Measurements from ENCODE around the gene MRPS11. TPM values are rescaled to one million over a fixed set of nuclear protein-coding genes. Genes with fewer than 3 reads are reported as not detected.

Gene MRPS11
- total and polyA plus RNA-seq, 9 of the 15 experiments (the other 6 are each of a cell fraction or from before 2014, with no cell fraction given), result 28.3 to 83.2 (median 53.1) TPM

DNA sequence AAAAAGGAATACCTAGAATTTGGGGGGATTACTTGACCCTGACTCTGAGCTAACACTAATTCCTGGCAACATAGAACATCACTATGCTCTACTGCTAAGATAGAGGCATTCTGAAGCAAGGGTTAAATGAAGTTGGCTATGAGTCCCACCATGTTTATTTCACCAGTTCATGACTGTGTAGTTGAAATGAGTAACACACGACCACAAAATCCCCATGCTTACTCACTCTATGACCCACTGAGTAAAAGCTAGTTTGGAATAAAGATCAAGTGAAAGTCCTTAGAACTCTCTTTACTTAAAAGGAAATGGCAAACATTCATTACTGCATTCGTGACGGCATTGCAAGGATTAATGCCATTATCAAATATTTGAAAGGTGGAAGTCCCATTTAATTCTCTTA, 47.7 kb upstream of the MRPS11 start:
- no peak for ATAC-seq
- H2AFZ ChIP-seq (ENCODE audit: low read depth, low read length), result no peak overlapping the region
- in situ Hi-C loops (cut with MboI), result no loop called here
- intact Hi-C loops (cut with micrococcal nuclease), result no loop called here
- no peak overlapping the region for H3K4me3 ChIP-seq
- no peaks in the 10 kb centered on the region for H4K20me1 ChIP-seq (replicated peaks; ENCODE audit: control insufficient read depth, insufficient read depth, low read length)
- no TSS peak for BruUV-seq (replicated peaks)
- no peak overlapping the region for H3K27ac ChIP-seq (ENCODE audit: extremely low read depth, low read depth, low read length)
- no peak for TF ChIP-seq ZNF175 (CRISPR knock-in tag; IDR thresholded peaks at IDR 0.05; ENCODE audit: low read depth)
- no peak for TF ChIP-seq TEAD4 (IDR thresholded peaks at IDR 0.05; ENCODE audit: low read length)
- no peak for TF ChIP-seq TEAD4 (CRISPR knock-in tag; IDR thresholded peaks at IDR 0.05; ENCODE audit: borderline replicate concordance)
- TF ChIP-seq, protein P1, sequence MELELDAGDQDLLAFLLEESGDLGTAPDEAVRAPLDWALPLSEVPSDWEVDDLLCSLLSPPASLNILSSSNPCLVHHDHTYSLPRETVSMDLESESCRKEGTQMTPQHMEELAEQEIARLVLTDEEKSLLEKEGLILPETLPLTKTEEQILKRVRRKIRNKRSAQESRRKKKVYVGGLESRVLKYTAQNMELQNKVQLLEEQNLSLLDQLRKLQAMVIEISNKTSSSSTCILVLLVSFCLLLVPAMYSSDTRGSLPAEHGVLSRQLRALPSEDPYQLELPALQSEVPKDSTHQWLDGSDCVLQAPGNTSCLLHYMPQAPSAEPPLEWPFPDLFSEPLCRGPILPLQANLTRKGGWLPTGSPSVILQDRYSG (tag; conservative IDR thresholded peaks at IDR 0.05; ENCODE audit: low read depth), result no peak
- TF ChIP-seq ZNF143 (CRISPR knock-in tag; IDR thresholded peaks at IDR 0.05), result no peak
- TF ChIP-seq POLR2G (IDR thresholded peaks at IDR 0.05; ENCODE audit: low read depth, low read length), result no peak
- no peak for TF ChIP-seq MCM7 (IDR thresholded peaks at IDR 0.05)
- TF ChIP-seq ZNF764 (CRISPR knock-in tag; IDR thresholded peaks at IDR 0.05; ENCODE audit: low read depth), result no peak
- no peak for TF ChIP-seq PYGO2 (tag; IDR thresholded peaks at IDR 0.05)
- no peak for TF ChIP-seq NR2F6 (CRISPR knock-in tag; IDR thresholded peaks at IDR 0.05)
- no peak for TF ChIP-seq GABPA (tag; conservative IDR thresholded peaks at IDR 0.05; ENCODE audit: low read depth)
- TF ChIP-seq PCBP1 (IDR thresholded peaks at IDR 0.05; ENCODE audit: low read depth, low read length, poor library complexity, severe bottlenecking), result no peak
- H3K9ac ChIP-seq (ENCODE audit: insufficient read depth in 1 of 2, low read depth in 2 of 2, low read length in 2 of 2), result no peak overlapping the region
- H3K9me1 ChIP-seq (ENCODE audit: control insufficient read depth, insufficient read depth, low read length), result no peaks in the 10 kb centered on the region
- WGBS (ENCODE audit: insufficient coverage, low coverage, missing lambda C conversion rate), result 0% methylated on average over 3 of the region's 3 CpGs
- DNase-seq (ENCODE audit: extremely low read depth in 1 of 4, low spot score in 3 of 4), result no peak
- no peaks in the 10 kb centered on the region for H3K27me3 ChIP-seq (ENCODE audit: control insufficient read depth in 2 of 2, insufficient read depth in 2 of 2, low read length in 2 of 2)
- FAIRE-seq, result no peak
- no peaks in the 10 kb centered on the region for H3K36me3 ChIP-seq (ENCODE audit: control insufficient read depth, insufficient read depth, low read length)
- CTCF ChIA-PET (ENCODE audit: low intra/inter-chr PET ratio), result no interaction called here
- H3K79me2 ChIP-seq (ENCODE audit: control insufficient read depth, insufficient read depth, low read length), result no peaks in the 10 kb centered on the region
- H3K4me2 ChIP-seq (ENCODE audit: insufficient read depth, low read length), result no peak overlapping the region
- POLR2A ChIA-PET, result interaction anchor here (0.5 kb wide), 1 partner anchor 77 kb away, joined by 3 read pairs; no protein-coding TSS in a partner anchor
- H3K4me1 ChIP-seq (replicated peaks in 1 of 2; ENCODE audit: control insufficient read depth in 2 of 2, insufficient read depth in 2 of 2, low read length in 2 of 2), result no peaks in the 10 kb centered on the region
- H3K9me3 ChIP-seq (replicated peaks; ENCODE audit: control insufficient read depth, insufficient read depth, low read depth, low read length), result no peaks in the 10 kb centered on the region

Measured in K562 (cell line).